ENCODE results near the gene SPOCK1. TPM values are rescaled to one million over a fixed set of nuclear protein-coding genes. Genes with fewer than 3 reads are reported as not detected.

The SPOCK1 gene
- polyA plus RNA-seq, 3 donors = 1.8 to 5.7 (median 2.1) TPM

DNA sequence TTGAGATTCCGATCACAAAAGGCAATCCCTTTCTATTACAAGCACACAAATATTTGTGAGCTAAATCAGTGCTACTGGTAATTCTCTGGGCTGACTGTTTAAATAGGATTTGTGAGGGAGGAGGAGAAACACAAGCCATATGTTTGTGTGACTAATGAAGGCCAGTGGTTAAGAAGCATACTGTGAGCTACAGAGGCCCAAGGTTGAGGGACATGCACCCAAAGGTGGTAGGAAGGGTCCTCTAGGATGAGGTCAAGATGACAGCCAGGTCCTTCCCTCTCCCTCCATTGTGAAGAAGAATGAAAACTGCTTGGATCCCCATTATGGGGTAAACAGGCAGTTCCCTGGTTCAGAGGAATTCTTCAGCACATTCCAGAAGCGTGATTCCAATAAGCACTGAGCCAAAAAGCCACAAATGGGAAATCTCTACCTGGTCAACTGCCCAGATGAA lies 83.9 kb downstream of the SPOCK1 start:
- Mint-ChIP-seq H3K27ac (no peak overlapping the region), H3K36me3 (no peaks in the 10 kb centered on the region), H3K4me3 (no peak overlapping the region), H3K27me3 (ENCODE audit: low read depth in 3 of 3) (no peaks in the 10 kb centered on the region), H3K9me3 (peaks cover 3 to 10% (median 8%) of the 10 kb centered on the region in 7 donors), H3K4me1 (no peaks in the 10 kb centered on the region)
- Histone ChIP-seq H3K4me1 (ENCODE audit: control insufficient read depth in 1 of 2, insufficient read depth in 2 of 2, low read length in 2 of 2) (no peaks in the 10 kb centered on the region), H3K4me2 (replicated peaks; ENCODE audit: extremely low read depth, low read length, poor library complexity, severe bottlenecking) (no peak overlapping the region), H3K79me2 (ENCODE audit: insufficient read depth, low read length) (no peaks in the 10 kb centered on the region), H3K9me3 (replicated peaks in 1 of 2; ENCODE audit: control insufficient read depth in 1 of 2, insufficient read depth in 1 of 2, low read length in 2 of 2) (peaks cover 0 to 4% of the 10 kb centered on the region in 2 donors), H3K36me3 (replicated peaks in 1 of 2; ENCODE audit: control insufficient read depth in 1 of 2, insufficient read depth in 2 of 2, low read length in 2 of 2) (no peaks in the 10 kb centered on the region), H3K27ac (ENCODE audit: low read depth in 1 of 2, low read length in 2 of 2) (no peak overlapping the region), H3K9ac (ENCODE audit: insufficient read depth, low read length, poor library complexity, severe bottlenecking) (no peak overlapping the region), H2AFZ (ENCODE audit: insufficient read depth, low read depth, low read length, poor library complexity, severe bottlenecking) (no peak overlapping the region), H3K4me3 (replicated peaks in 1 of 3; ENCODE audit: low read depth in 2 of 3, low read length in 3 of 3) (no peak overlapping the region), H3K27me3 (ENCODE audit: control insufficient read depth in 2 of 2, insufficient read depth in 2 of 2, low read length in 2 of 2) (no peaks in the 10 kb centered on the region), H4K20me1 (ENCODE audit: insufficient read depth, low read length) (no peaks in the 10 kb centered on the region)
- TF ChIP-seq CTCF (IDR thresholded peaks at IDR 0.05) = no peak
- intact Hi-C loops (cut with micrococcal nuclease) = no loop called here
- no CpG with 5 or more reads among the region's 2 CpGs for whole genome bisulfite sequencing (ENCODE audit: insufficient coverage)
- no peak for DNase-seq

GRCh38 chr5:137414112-137414755 lies 84.9 kb downstream of the SPOCK1 start:
- H3K79me2 ChIP-seq (ENCODE audit: insufficient read depth, low read length) = no peaks in the 10 kb centered on the region
- H3K27ac ChIP-seq (ENCODE audit: low read depth in 1 of 2, low read length in 2 of 2) = no peak overlapping the region
- H3K27me3 ChIP-seq (ENCODE audit: control insufficient read depth in 2 of 2, insufficient read depth in 2 of 2, low read length in 2 of 2) = no peaks in the 10 kb centered on the region
- Mint-ChIP-seq H3K4me3 (no peak overlapping the region), H3K36me3 (no peaks in the 10 kb centered on the region), H3K9me3 (peaks cover 0 to 10% (median 7%) of the 10 kb centered on the region in 7 donors), H3K27me3 (ENCODE audit: low read depth in 3 of 3) (no peaks in the 10 kb centered on the region), H3K4me1 (no peaks in the 10 kb centered on the region), H3K27ac (no peak overlapping the region)
- no peak for DNase-seq
- H3K36me3 ChIP-seq (replicated peaks in 1 of 2; ENCODE audit: control insufficient read depth in 1 of 2, insufficient read depth in 2 of 2, low read length in 2 of 2) = no peaks in the 10 kb centered on the region
- no peak overlapping the region for H2AFZ ChIP-seq (ENCODE audit: insufficient read depth, low read depth, low read length, poor library complexity, severe bottlenecking)
- H3K4me3 ChIP-seq (replicated peaks in 1 of 3; ENCODE audit: low read depth in 2 of 3, low read length in 3 of 3) = no peak overlapping the region
- H3K9ac ChIP-seq (ENCODE audit: insufficient read depth, low read length, poor library complexity, severe bottlenecking) = no peak overlapping the region
- H3K4me2 ChIP-seq (replicated peaks; ENCODE audit: extremely low read depth, low read length, poor library complexity, severe bottlenecking) = no peak overlapping the region
- WGBS (ENCODE audit: insufficient coverage) = no CpG with 5 or more reads among the region's 1 CpG
- no peaks in the 10 kb centered on the region for H4K20me1 ChIP-seq (ENCODE audit: insufficient read depth, low read length)
- peaks cover 0 to 4% of the 10 kb centered on the region in 2 donors for H3K9me3 ChIP-seq (replicated peaks in 1 of 2; ENCODE audit: control insufficient read depth in 1 of 2, insufficient read depth in 1 of 2, low read length in 2 of 2)
- intact Hi-C loops (cut with micrococcal nuclease) = no loop called here
- no peak for TF ChIP-seq CTCF (IDR thresholded peaks at IDR 0.05)
- no peaks in the 10 kb centered on the region for H3K4me1 ChIP-seq (ENCODE audit: control insufficient read depth in 1 of 2, insufficient read depth in 2 of 2, low read length in 2 of 2)
